Colonic mucosa (tissue), 4 donors: ENCODE data around the gene C4orf54. TPM values are rescaled to one million over a fixed set of nuclear protein-coding genes. Genes with fewer than 3 reads are reported as not detected.

Experiments used
- DNase-seq: peaks from one replicate; pipeline ENCODE4 v3.0.0-alpha.2; 2020
- H3K27ac ChIP-seq: fragments of 200-600 bp; one replicate; pipeline ENCODE4 v1.8.0; 2021
- H3K27me3 ChIP-seq: fragments of 200-600 bp; one replicate; pipeline ENCODE4 v1.8.0; 2021
- H3K36me3 ChIP-seq: fragments of 200-600 bp; one replicate; pipeline ENCODE4 v1.8.0; 2021
- H3K4me1 ChIP-seq: fragments of 200-600 bp; one replicate; pipeline ENCODE4 v1.8.0; 2021; ENCODE audit warnings: mild to moderate bottlenecking
- H3K4me3 ChIP-seq: fragments of 200-600 bp; one replicate; pipeline ENCODE4 v1.8.0; 2021
- H3K9ac ChIP-seq, 2 donors: one replicate each; pipeline ENCODE4 v1.7.0; 2013; ENCODE audit warnings: control low read depth in 2 of 2, low read depth in 2 of 2, low read length in 2 of 2
- H3K9me3 ChIP-seq: fragments of 200-600 bp; one replicate; pipeline ENCODE4 v1.8.0; 2021
- intact Hi-C: fragments of 100-400 bp; cut with DNase I; formaldehyde crosslinking; loops from one replicate; pipeline ENCODE4 v1.14.1; 2022
- total RNA-seq, 2 donors: library from RNA; stranded (reverse); fragmentation: NEBNext Ultra II Directional in 1 of 2; extraction: Animal tissue kit (Norgen Biotek cat#: 25700) in 1 of 2; gene quantifications; one replicate each; pipeline ENCODE4 v1.2.1, GENCODE V29; 2021
- TF ChIP-seq, protein P1 (sequence below): fragments of 200-600 bp; IDR thresholded peaks from one replicate; pipeline ENCODE4 v1.8.0; 2022; ENCODE audit warnings: antibody characterized with exemption, mild to moderate bottlenecking
- donor health status: healthy.
- donor health status: DM: no; HTN: no; CAD: no.
- donor health status: DM: no; HTN: no; CAD: no.

The C4orf54 gene
- total RNA-seq, 2 donors from 2014 or later = 0.27 TPM; not detected in 1

DNA sequence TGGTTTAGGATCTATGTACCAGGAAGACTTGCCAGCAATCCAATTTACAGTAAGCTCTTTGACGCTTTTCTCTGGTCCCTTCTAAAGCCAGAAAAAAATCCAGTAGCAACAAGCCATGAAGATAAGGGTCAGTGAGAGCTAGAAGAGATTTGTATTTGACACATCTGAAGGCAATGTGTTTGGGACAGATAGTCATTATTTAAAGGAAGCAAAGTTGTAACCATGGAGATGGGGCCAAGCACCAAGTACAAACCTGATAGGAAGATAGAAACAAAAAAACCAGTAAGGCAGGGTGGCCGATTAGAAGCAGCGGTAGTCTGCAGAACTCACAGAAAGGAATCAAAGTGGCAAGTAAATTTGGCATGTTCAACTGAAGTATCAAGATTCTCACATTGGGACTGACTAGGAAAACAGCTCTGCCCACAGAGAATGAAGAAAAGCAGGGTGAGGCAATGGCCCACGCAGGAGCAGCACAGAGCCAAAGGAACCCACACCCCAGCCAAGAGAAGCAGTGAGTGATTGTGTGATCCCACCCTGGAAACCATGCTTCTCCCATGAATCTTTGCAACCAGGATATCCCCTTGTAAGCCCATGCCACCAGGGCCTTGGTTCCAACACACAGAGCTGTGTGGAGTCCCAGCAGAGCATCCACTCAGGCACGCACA is 12.9 kb upstream of the C4orf54 start:
- intact Hi-C loops = no loop called here
- Histone ChIP-seq H3K9ac (no peak overlapping the region), H3K4me1 (no peaks in the 10 kb centered on the region), H3K36me3 (no peaks in the 10 kb centered on the region), H3K27ac (no peak overlapping the region), H3K9me3 (no peaks in the 10 kb centered on the region), H3K27me3 (no peaks in the 10 kb centered on the region), H3K4me3 (no peak overlapping the region)
- TF ChIP-seq, protein P1, sequence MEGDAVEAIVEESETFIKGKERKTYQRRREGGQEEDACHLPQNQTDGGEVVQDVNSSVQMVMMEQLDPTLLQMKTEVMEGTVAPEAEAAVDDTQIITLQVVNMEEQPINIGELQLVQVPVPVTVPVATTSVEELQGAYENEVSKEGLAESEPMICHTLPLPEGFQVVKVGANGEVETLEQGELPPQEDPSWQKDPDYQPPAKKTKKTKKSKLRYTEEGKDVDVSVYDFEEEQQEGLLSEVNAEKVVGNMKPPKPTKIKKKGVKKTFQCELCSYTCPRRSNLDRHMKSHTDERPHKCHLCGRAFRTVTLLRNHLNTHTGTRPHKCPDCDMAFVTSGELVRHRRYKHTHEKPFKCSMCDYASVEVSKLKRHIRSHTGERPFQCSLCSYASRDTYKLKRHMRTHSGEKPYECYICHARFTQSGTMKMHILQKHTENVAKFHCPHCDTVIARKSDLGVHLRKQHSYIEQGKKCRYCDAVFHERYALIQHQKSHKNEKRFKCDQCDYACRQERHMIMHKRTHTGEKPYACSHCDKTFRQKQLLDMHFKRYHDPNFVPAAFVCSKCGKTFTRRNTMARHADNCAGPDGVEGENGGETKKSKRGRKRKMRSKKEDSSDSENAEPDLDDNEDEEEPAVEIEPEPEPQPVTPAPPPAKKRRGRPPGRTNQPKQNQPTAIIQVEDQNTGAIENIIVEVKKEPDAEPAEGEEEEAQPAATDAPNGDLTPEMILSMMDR = no peak
- no peak for DNase-seq

DNA sequence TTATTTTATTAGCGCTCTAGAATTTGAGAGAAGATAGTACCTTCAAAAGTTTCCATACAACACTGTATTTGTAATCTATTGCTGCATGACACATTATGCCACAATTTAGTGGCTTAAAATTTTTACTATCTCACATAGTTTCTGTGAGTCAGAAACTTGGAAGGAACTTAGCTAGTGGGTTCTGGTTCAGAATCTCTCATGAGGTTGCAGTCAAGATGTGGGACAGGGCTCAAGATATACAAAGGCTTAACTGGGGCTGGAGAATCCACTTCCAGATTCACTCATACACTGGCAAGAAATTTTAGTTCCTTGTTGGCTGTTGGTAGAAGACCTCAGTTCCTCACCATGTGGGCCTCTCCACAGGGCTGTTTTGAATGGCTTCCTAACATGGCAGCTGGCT is 11.5 kb upstream of the C4orf54 start:
- Histone ChIP-seq H3K27ac (no peak overlapping the region), H3K9me3 (no peaks in the 10 kb centered on the region), H3K36me3 (no peaks in the 10 kb centered on the region), H3K4me1 (no peaks in the 10 kb centered on the region), H3K4me3 (no peak overlapping the region), H3K9ac (no peak overlapping the region), H3K27me3 (no peaks in the 10 kb centered on the region)
- TF ChIP-seq, protein P1 = no peak
- intact Hi-C loops = no loop called here
- DNase-seq = no peak

DNA sequence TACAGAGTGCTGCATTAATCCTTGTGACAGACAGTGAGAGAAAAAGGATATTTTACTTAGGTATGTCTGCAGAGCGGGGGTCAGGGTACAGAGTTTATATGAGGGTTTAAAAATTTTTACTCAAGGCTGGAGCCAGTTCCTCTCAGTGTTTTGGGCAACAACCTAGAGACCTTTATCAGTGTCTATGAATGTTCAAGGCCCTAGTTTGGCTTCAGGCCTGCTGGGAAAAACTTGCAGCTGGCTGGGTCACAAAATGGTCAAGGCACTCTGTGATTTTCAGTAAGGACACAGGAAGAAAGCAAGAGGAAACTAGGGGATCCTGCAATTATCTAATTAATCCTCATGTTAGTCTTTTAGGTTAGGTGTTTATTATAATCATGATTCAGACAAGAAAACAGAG is 10.8 kb upstream of the C4orf54 start:
- no peak for DNase-seq
- H3K4me1 ChIP-seq = no peaks in the 10 kb centered on the region
- no peak overlapping the region for H3K4me3 ChIP-seq
- H3K9me3 ChIP-seq = no peaks in the 10 kb centered on the region
- no peak overlapping the region for H3K27ac ChIP-seq
- no peaks in the 10 kb centered on the region for H3K36me3 ChIP-seq
- TF ChIP-seq, protein P1 = no peak
- no peak overlapping the region for H3K9ac ChIP-seq
- intact Hi-C loops = no loop called here
- no peaks in the 10 kb centered on the region for H3K27me3 ChIP-seq

DNA sequence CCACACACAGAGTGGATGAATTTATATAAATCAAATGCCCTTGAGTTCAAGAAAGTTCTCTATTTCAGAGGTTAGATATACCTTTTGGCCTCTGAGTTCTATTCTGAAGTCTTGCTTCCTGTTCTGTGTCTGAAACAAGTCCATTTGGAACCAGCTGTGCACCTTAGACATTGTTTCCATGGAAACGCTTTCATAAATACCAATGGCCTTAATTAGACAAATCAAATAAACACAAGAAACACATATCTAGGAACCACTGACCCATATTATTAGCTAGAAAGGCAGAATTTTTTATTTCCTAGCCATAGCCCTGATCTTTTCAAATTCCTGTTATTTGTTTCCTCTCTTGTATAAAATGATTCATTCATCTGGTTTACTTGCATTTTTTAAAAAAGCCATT is 8.4 kb upstream of the C4orf54 start:
- TF ChIP-seq, protein P1 = no peak
- no peaks in the 10 kb centered on the region for H3K4me1 ChIP-seq
- H3K9ac ChIP-seq = no peak overlapping the region
- no peak overlapping the region for H3K27ac ChIP-seq
- H3K27me3 ChIP-seq = no peaks in the 10 kb centered on the region
- no peak overlapping the region for H3K4me3 ChIP-seq
- no peaks in the 10 kb centered on the region for H3K9me3 ChIP-seq
- DNase-seq = no peak
- intact Hi-C loops = no loop called here
- no peaks in the 10 kb centered on the region for H3K36me3 ChIP-seq

DNA sequence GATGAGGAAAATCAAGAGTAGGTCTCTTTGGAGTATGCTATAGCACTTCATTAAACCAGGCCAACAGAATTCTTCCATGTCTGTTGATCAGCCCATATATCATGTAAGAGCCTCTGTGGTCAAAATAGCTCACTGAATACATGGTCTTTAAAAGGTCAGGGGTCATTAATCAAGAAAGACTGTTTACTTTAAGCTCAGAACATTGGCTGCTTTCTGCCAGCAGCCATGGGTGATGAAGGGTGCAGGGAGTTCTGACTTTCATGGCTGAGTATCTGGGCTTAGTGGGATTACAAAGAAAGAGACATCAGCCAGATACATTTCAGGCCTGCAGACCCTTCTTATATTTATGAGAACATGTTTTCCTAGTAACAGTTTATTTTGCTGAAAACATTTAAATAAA is 7.1 kb upstream of the C4orf54 start:
- Histone ChIP-seq H3K4me1 (no peaks in the 10 kb centered on the region), H3K27me3 (no peaks in the 10 kb centered on the region), H3K9me3 (no peaks in the 10 kb centered on the region), H3K4me3 (no peak overlapping the region), H3K36me3 (no peaks in the 10 kb centered on the region), H3K27ac (no peak overlapping the region), H3K9ac (no peak overlapping the region)
- intact Hi-C loops = no loop called here
- TF ChIP-seq, protein P1 = no peak
- no peak for DNase-seq
